ENCODE data around the gene DGUOK. TPM values are rescaled to one million over a fixed set of nuclear protein-coding genes. Genes with fewer than 3 reads are reported as not detected.

DGUOK gene
- total and polyA plus RNA-seq, 2 donors (not counting 1 experiment from before 2014, with no cell fraction given) = 54.3 to 93.7 TPM

GRCh38 chr2:73965053-73965452 lies 38.4 kb downstream of the DGUOK start:
- no peak for DNase-seq (ENCODE audit: low read depth in 2 of 2)
- Histone ChIP-seq H2AFZ (ENCODE audit: low read length) (no peak overlapping the region), H4K20me1 (ENCODE audit: control insufficient read depth, extremely low read depth, insufficient read depth, low read length) (no peaks in the 10 kb centered on the region), H3K79me2 (ENCODE audit: control insufficient read depth, insufficient read depth, low read length) (no peaks in the 10 kb centered on the region), H3K9ac (ENCODE audit: insufficient read depth, low read length) (no peak overlapping the region), H3K4me1 (ENCODE audit: control insufficient read depth, extremely low read depth, insufficient read depth, low read length) (no peaks in the 10 kb centered on the region), H3K4me3 (replicated peaks in 1 of 4; ENCODE audit: control extremely low read depth in 1 of 4, insufficient read depth in 1 of 4, low read depth in 3 of 4, low read length in 4 of 4) (no peak overlapping the region), H3K27me3 (ENCODE audit: control insufficient read depth, insufficient read depth, low read length) (no peaks in the 10 kb centered on the region), H3K27ac (ENCODE audit: insufficient read depth, low read length) (no peak overlapping the region), H3K9me3 (ENCODE audit: control insufficient read depth, insufficient read depth, low read depth, low read length) (no peaks in the 10 kb centered on the region), H3K36me3 (ENCODE audit: control insufficient read depth, insufficient read depth, low read length) (no peaks in the 10 kb centered on the region), H3K4me2 (ENCODE audit: extremely low read depth, insufficient read depth, low read length) (no peak overlapping the region)
- TF ChIP-seq EZH2 (IDR thresholded peaks at IDR 0.05; ENCODE audit: low read length, missing control alignments) = no peak
- TF ChIP-seq, protein P1, sequence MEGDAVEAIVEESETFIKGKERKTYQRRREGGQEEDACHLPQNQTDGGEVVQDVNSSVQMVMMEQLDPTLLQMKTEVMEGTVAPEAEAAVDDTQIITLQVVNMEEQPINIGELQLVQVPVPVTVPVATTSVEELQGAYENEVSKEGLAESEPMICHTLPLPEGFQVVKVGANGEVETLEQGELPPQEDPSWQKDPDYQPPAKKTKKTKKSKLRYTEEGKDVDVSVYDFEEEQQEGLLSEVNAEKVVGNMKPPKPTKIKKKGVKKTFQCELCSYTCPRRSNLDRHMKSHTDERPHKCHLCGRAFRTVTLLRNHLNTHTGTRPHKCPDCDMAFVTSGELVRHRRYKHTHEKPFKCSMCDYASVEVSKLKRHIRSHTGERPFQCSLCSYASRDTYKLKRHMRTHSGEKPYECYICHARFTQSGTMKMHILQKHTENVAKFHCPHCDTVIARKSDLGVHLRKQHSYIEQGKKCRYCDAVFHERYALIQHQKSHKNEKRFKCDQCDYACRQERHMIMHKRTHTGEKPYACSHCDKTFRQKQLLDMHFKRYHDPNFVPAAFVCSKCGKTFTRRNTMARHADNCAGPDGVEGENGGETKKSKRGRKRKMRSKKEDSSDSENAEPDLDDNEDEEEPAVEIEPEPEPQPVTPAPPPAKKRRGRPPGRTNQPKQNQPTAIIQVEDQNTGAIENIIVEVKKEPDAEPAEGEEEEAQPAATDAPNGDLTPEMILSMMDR (conservative IDR thresholded peaks at IDR 0.05 in 1 of 2, IDR thresholded peaks at IDR 0.05 in 1 of 2; ENCODE audit: low read depth in 1 of 2, low read length in 2 of 2) = no peak

- TF ChIP-seq, protein P1 (conservative IDR thresholded peaks at IDR 0.05 in 1 of 2, IDR thresholded peaks at IDR 0.05 in 1 of 2; ENCODE audit: low read depth in 1 of 2, low read length in 2 of 2) = no peak
- TF ChIP-seq EZH2 (IDR thresholded peaks at IDR 0.05; ENCODE audit: low read length, missing control alignments) = no peak
- Histone ChIP-seq H3K27ac (ENCODE audit: insufficient read depth, low read length) (no peak overlapping the region), H2AFZ (ENCODE audit: low read length) (no peak overlapping the region), H3K9me3 (ENCODE audit: control insufficient read depth, insufficient read depth, low read depth, low read length) (no peaks in the 10 kb centered on the region), H3K36me3 (ENCODE audit: control insufficient read depth, insufficient read depth, low read length) (no peaks in the 10 kb centered on the region), H3K79me2 (ENCODE audit: control insufficient read depth, insufficient read depth, low read length) (no peaks in the 10 kb centered on the region), H3K27me3 (ENCODE audit: control insufficient read depth, insufficient read depth, low read length) (no peaks in the 10 kb centered on the region), H3K4me1 (ENCODE audit: control insufficient read depth, extremely low read depth, insufficient read depth, low read length) (peaks cover 4% of the 10 kb centered on the region), H3K4me3 (replicated peaks in 1 of 4; ENCODE audit: control extremely low read depth in 1 of 4, insufficient read depth in 1 of 4, low read depth in 3 of 4, low read length in 4 of 4) (no peak overlapping the region), H4K20me1 (ENCODE audit: control insufficient read depth, extremely low read depth, insufficient read depth, low read length) (no peaks in the 10 kb centered on the region), H3K9ac (ENCODE audit: insufficient read depth, low read length) (no peak overlapping the region), H3K4me2 (ENCODE audit: extremely low read depth, insufficient read depth, low read length) (no peak overlapping the region)
- DNase-seq (ENCODE audit: low read depth in 2 of 2) = no peak
Observed at GRCh38 chr2:73968357-73968937, 41.8 kb downstream of the DGUOK start.

DNA sequence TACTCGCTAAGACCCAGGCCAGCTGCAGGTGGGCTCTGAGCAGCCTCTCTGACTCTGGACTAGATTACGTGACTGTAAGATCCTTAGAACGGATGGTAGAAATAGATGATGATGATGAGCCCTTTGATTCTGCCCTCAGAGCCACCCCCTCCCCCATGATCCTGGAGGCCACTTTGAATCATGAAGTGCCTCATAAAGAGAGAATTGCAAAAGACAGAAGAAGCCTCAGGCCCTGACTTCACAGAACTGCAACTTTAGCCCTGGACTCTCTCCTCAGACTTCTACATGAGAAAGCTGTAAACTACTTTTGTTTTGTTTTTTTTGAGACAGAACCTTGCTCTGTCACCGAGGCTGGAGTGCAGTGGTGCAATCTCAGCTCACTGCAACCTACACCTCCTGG lies 42.7 kb downstream of the DGUOK start:
- Histone ChIP-seq H4K20me1 (ENCODE audit: control insufficient read depth, extremely low read depth, insufficient read depth, low read length) (no peaks in the 10 kb centered on the region), H3K36me3 (ENCODE audit: control insufficient read depth, insufficient read depth, low read length) (no peaks in the 10 kb centered on the region), H3K9me3 (ENCODE audit: control insufficient read depth, insufficient read depth, low read depth, low read length) (no peaks in the 10 kb centered on the region), H3K4me3 (replicated peaks in 1 of 4; ENCODE audit: control extremely low read depth in 1 of 4, insufficient read depth in 1 of 4, low read depth in 3 of 4, low read length in 4 of 4) (no peak overlapping the region), H3K4me2 (ENCODE audit: extremely low read depth, insufficient read depth, low read length) (no peak overlapping the region), H3K27me3 (ENCODE audit: control insufficient read depth, insufficient read depth, low read length) (no peaks in the 10 kb centered on the region), H3K79me2 (ENCODE audit: control insufficient read depth, insufficient read depth, low read length) (no peaks in the 10 kb centered on the region), H3K4me1 (ENCODE audit: control insufficient read depth, extremely low read depth, insufficient read depth, low read length) (peaks cover 4% of the 10 kb centered on the region), H3K9ac (ENCODE audit: insufficient read depth, low read length) (no peak overlapping the region), H2AFZ (ENCODE audit: low read length) (no peak overlapping the region), H3K27ac (ENCODE audit: insufficient read depth, low read length) (no peak overlapping the region)
- no peak for DNase-seq (ENCODE audit: low read depth in 2 of 2)
- TF ChIP-seq, protein P1 (conservative IDR thresholded peaks at IDR 0.05 in 1 of 2, IDR thresholded peaks at IDR 0.05 in 1 of 2; ENCODE audit: low read depth in 1 of 2, low read length in 2 of 2) = no peak
- TF ChIP-seq EZH2 (IDR thresholded peaks at IDR 0.05; ENCODE audit: low read length, missing control alignments) = no peak

All from fibroblast of lung (primary cell).